ENCODE results near the gene DMTF1. TPM values are rescaled to one million over a fixed set of nuclear protein-coding genes. Genes with fewer than 3 reads are reported as not detected.

DMTF1 gene
- polyA plus RNA-seq, 1 donor (not counting 4 experiments of a cell fraction or from before 2014, with no cell fraction given), result 98.4 TPM

GRCh38 chr7:87190783-87191182 is 38.5 kb downstream of the DMTF1 start:
- Histone ChIP-seq H3K79me2 (ENCODE audit: control insufficient read depth, insufficient read depth, low read length) (no peaks in the 10 kb centered on the region), H3K4me2 (ENCODE audit: control insufficient read depth, extremely low read depth, insufficient read depth, low read depth, low read length) (no peak overlapping the region), H2AFZ (ENCODE audit: control insufficient read depth, low read length) (no peak overlapping the region), H3K9me1 (ENCODE audit: control insufficient read depth, extremely low read depth, insufficient read depth, low read length) (no peaks in the 10 kb centered on the region), H3K4me1 (ENCODE audit: control insufficient read depth, extremely low read depth, insufficient read depth, low read length) (no peaks in the 10 kb centered on the region), H4K20me1 (ENCODE audit: control insufficient read depth, extremely low read depth, insufficient read depth, low read length) (no peaks in the 10 kb centered on the region), H3K9ac (ENCODE audit: control insufficient read depth, extremely low read depth, insufficient read depth, low read length) (no peak overlapping the region), H3K36me3 (ENCODE audit: control insufficient read depth in 2 of 2, extremely low read depth in 1 of 2, insufficient read depth in 2 of 2, low read length in 2 of 2) (peaks cover 17 to 44% of the 10 kb centered on the region in 2 experiments), H3K27ac (ENCODE audit: control insufficient read depth, insufficient read depth, low read length) (no peak overlapping the region), H3K27me3 (ENCODE audit: control insufficient read depth, extremely low read depth, insufficient read depth, low read length) (no peaks in the 10 kb centered on the region), H3K4me3 (ENCODE audit: control insufficient read depth in 2 of 3, extremely low read depth in 1 of 3, insufficient read depth in 2 of 3, low read depth in 1 of 3, low read length in 3 of 3) (no peak overlapping the region), H3K9me3 (ENCODE audit: control insufficient read depth, low read depth, low read length) (no peaks in the 10 kb centered on the region)
- dilution Hi-C loops (cut with MboI; ENCODE audit: extremely low pct_ligation_motif_present, low sequenced_read_pairs), result no loop called here
- FAIRE-seq (no peak), DNase-seq (ENCODE audit: low read depth, low spot score) (no peak)
- TF ChIP-seq EZH2 (IDR thresholded peaks at IDR 0.05; ENCODE audit: low read length) (no peak), CTCF (optimal IDR thresholded peaks at IDR 0.05 in 1 of 3, IDR thresholded peaks at IDR 0.05 in 1 of 3, conservative IDR thresholded peaks at IDR 0.05 in 1 of 3; ENCODE audit: extremely low read depth in 1 of 3, insufficient read depth in 2 of 3, low read length in 3 of 3) (no peak)

GRCh38 chr7:87192784-87193487 is 40.7 kb downstream of the DMTF1 start:
- H3K9me1 ChIP-seq (ENCODE audit: control insufficient read depth, extremely low read depth, insufficient read depth, low read length), result no peaks in the 10 kb centered on the region
- H3K4me1 ChIP-seq (ENCODE audit: control insufficient read depth, extremely low read depth, insufficient read depth, low read length), result no peaks in the 10 kb centered on the region
- H3K27me3 ChIP-seq (ENCODE audit: control insufficient read depth, extremely low read depth, insufficient read depth, low read length), result no peaks in the 10 kb centered on the region
- TF ChIP-seq EZH2 (IDR thresholded peaks at IDR 0.05; ENCODE audit: low read length), result no peak
- no peak for TF ChIP-seq CTCF (optimal IDR thresholded peaks at IDR 0.05 in 1 of 3, IDR thresholded peaks at IDR 0.05 in 1 of 3, conservative IDR thresholded peaks at IDR 0.05 in 1 of 3; ENCODE audit: extremely low read depth in 1 of 3, insufficient read depth in 2 of 3, low read length in 3 of 3)
- peaks cover 2% of the 10 kb centered on the region for H3K79me2 ChIP-seq (ENCODE audit: control insufficient read depth, insufficient read depth, low read length)
- no peak overlapping the region for H3K27ac ChIP-seq (ENCODE audit: control insufficient read depth, insufficient read depth, low read length)
- dilution Hi-C loops (cut with MboI; ENCODE audit: extremely low pct_ligation_motif_present, low sequenced_read_pairs), result no loop called here
- no peak for FAIRE-seq
- peaks cover 13 to 40% of the 10 kb centered on the region in 2 experiments for H3K36me3 ChIP-seq (ENCODE audit: control insufficient read depth in 2 of 2, extremely low read depth in 1 of 2, insufficient read depth in 2 of 2, low read length in 2 of 2)
- no peak overlapping the region for H3K9ac ChIP-seq (ENCODE audit: control insufficient read depth, extremely low read depth, insufficient read depth, low read length)
- H3K4me2 ChIP-seq (ENCODE audit: control insufficient read depth, extremely low read depth, insufficient read depth, low read depth, low read length), result no peak overlapping the region
- no peak overlapping the region for H2AFZ ChIP-seq (ENCODE audit: control insufficient read depth, low read length)
- H3K9me3 ChIP-seq (ENCODE audit: control insufficient read depth, low read depth, low read length), result no peaks in the 10 kb centered on the region
- H4K20me1 ChIP-seq (ENCODE audit: control insufficient read depth, extremely low read depth, insufficient read depth, low read length), result no peaks in the 10 kb centered on the region
- DNase-seq (ENCODE audit: low read depth, low spot score), result no peak
- no peak overlapping the region for H3K4me3 ChIP-seq (ENCODE audit: control insufficient read depth in 2 of 3, extremely low read depth in 1 of 3, insufficient read depth in 2 of 3, low read depth in 1 of 3, low read length in 3 of 3)
